Caco-2 (cell line): ENCODE results near the gene RBM33. TPM values are rescaled to one million over a fixed set of nuclear protein-coding genes. Genes with fewer than 3 reads are reported as not detected.

Experiments
- BruUV-seq: library from RNA; stranded (reverse); fragments of 400-500 nt; replicated peaks from 2 replicates; lab custom pipeline; 2021; lab: Mats Ljungman, UMichigan
- CTCF ChIA-PET: fragments of 300-600 bp; sonication (Branson Sonifier 250); formaldehyde crosslinking; loops from one replicate; lab custom pipeline; 2022; ENCODE audit warnings: antibody characterized with exemption; lab: Charles Lee
- POLR2A ChIA-PET: fragments of 300-600 bp; sonication (Branson Sonifier 250); formaldehyde crosslinking; loops from one replicate; lab custom pipeline; 2022; ENCODE audit warnings: antibody characterized with exemption; lab: Charles Lee
- DNase-seq, 2 experiments: peaks; one replicate each; pipeline versions ENCODE4 v3.0.0 to v3.0.0-alpha.2; 2020 to 2022
- H3K27me3 ChIP-seq: replicated peaks from 2 replicates; pipeline ENCODE4 v1.6.0; 2011; ENCODE audit warnings: low read length; ENCODE audit not compliant: control insufficient read depth, insufficient read depth
- H3K36me3 ChIP-seq: 2 replicates; pipeline ENCODE4 v1.5.1; 2011; ENCODE audit warnings: low read length; ENCODE audit not compliant: control insufficient read depth, insufficient read depth
- H3K4me1 ChIP-seq: fragments of 250-450 bp; sonication (Bioruptor Pico); 2 replicates; pipeline ENCODE4 v1.5.1; 2020; ENCODE audit warnings: mild to moderate bottlenecking
- H3K4me3 ChIP-seq: 2 replicates; pipeline ENCODE4 v1.5.1; 2011; ENCODE audit warnings: low read depth, mild to moderate bottlenecking, control low read depth, low read length
- H3K9me3 ChIP-seq: fragments of 250-450 bp; sonication (Bioruptor Pico); 2 replicates; pipeline ENCODE4 v1.5.1; 2020; ENCODE audit warnings: mild to moderate bottlenecking, moderate library complexity
- H3K27ac Mint-ChIP-seq: one replicate; pipeline ENCODE4 v1.8.0; 2022; ENCODE audit warnings: mixed read lengths; ENCODE audit not compliant: unreplicated experiment
- H3K27me3 Mint-ChIP-seq: one replicate; pipeline ENCODE4 v1.8.0; 2022; ENCODE audit warnings: mixed read lengths; ENCODE audit not compliant: insufficient read depth, unreplicated experiment
- H3K36me3 Mint-ChIP-seq: one replicate; pipeline ENCODE4 v1.8.0; 2022; ENCODE audit warnings: mild to moderate bottlenecking, mixed read lengths; ENCODE audit not compliant: insufficient read depth, unreplicated experiment
- H3K4me1 Mint-ChIP-seq: one replicate; pipeline ENCODE4 v1.8.0; 2022; ENCODE audit warnings: low read depth, mixed read lengths; ENCODE audit not compliant: unreplicated experiment
- H3K4me3 Mint-ChIP-seq: one replicate; pipeline ENCODE4 v1.8.0; 2022; ENCODE audit warnings: mild to moderate bottlenecking, moderate library complexity, mixed read lengths; ENCODE audit not compliant: unreplicated experiment
- H3K9me3 Mint-ChIP-seq: one replicate; pipeline ENCODE4 v1.8.0; 2022; ENCODE audit warnings: mixed read lengths; ENCODE audit not compliant: unreplicated experiment
- CTCF ChIP-seq, 2 experiments: fragments of 200-600 bp in 1 of 2; IDR thresholded peaks; 1 replicate in 1 of 2; 2 replicates in 1 of 2; pipeline versions ENCODE4 v1.5.1 to v1.8.0; 2011 to 2022; ENCODE audit warnings: antibody characterized with exemption in 1 of 2, control low read depth in 1 of 2, inconsistent platforms in 1 of 2, low read depth in 1 of 2, low read length in 1 of 2, mild to moderate bottlenecking in 1 of 2, moderate library complexity in 1 of 2; ENCODE audit not compliant: insufficient read depth in 1 of 2, severe bottlenecking in 1 of 2, unreplicated experiment in 1 of 2
- intact Hi-C: fragments of 100-400 bp; cut with micrococcal nuclease; formaldehyde crosslinking; loops from one replicate; pipeline ENCODE4 v1.10.0; 2022; ENCODE audit not compliant: unreplicated experiment
- total RNA-seq: library from RNA; stranded (reverse); gene quantifications from 2 replicates; pipeline ENCODE4 v1.2.3, GENCODE V29; 2022

The RBM33 gene
- total RNA-seq, 1 experiment from 2014 or later = 82.8 TPM

DNA sequence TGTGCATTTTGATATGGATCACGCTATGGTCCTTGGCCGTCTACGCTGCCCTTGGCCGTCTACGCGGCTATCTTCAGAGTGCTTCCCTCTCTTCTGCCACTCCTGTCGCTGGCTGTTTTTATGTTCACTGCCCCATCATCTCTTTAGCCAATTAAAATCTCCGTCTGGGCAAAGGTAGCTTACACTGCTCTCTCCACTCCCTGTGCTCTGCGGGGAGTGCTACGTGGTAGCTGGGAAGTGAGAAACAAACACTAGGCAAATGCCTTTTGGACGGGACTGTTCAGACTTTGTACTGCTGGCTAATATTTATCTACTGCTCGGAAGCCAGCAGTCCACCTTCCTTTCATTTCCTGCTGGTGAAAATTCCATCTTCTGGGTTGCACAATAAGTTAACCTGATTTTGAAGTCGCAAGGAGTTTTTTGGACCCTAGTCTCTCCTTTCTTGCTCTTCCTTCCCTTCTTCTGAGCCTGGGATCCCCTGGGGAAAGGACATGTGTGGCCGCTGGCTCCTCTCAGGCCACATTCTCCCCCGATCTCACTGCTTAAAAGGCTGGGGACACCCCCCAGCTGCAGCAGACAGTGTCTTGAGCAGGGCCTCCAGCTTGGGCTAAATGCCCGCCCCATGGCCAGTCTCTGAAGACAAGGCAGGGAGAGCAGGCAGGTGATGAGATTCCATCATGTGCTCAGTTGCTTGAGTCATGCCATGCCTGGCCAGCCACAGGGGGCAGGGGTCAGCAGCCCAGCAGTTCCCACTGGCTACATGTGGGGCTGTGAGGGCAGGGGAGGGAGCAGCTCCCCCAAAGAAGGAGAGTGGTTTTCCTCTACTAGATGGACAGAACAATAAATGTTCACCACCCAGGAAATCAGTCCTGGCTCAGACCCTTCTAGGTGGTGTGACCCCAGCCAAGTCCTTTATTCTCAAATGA is 25.5 kb upstream of the RBM33 start:
- Mint-ChIP-seq H3K27ac (peak overlapping the region; percentile 95), H3K27me3 (no peaks in the 10 kb centered on the region), H3K9me3 (peaks cover 11% of the 10 kb centered on the region), H3K4me3 (peak overlapping the region; percentile 70), H3K36me3 (peaks cover 29% of the 10 kb centered on the region), H3K4me1 (peaks cover 19% of the 10 kb centered on the region)
- DNase-seq = peak; percentile 91 to 96
- H3K36me3 ChIP-seq = no peaks in the 10 kb centered on the region
- CTCF ChIA-PET = interaction anchor here (0.7 to 3.6 kb wide), 7 partner anchors 12 to 274 kb away, joined by 3 to 43 read pairs (median 3); partner anchors contain the start of gene RBM33
- H3K4me3 ChIP-seq = peak overlapping the region; percentile 15; the same call in 1 of the 2 replicates
- BruUV-seq = TSS peak; percentile 96
- POLR2A ChIA-PET = interaction anchor here (0.6 to 1.3 kb wide), 7 partner anchors 11 to 43 kb away, joined by 3 to 17 read pairs (median 3); partner anchors contain the start of gene RBM33
- intact Hi-C loops = loop anchor here (1.0 kb wide), 2 partner anchors 21 to 25 kb away; partner anchors contain the start of gene RBM33
- no peaks in the 10 kb centered on the region for H3K27me3 ChIP-seq
- no peaks in the 10 kb centered on the region for H3K9me3 ChIP-seq
- H3K4me1 ChIP-seq = peaks cover 33% of the 10 kb centered on the region
- TF ChIP-seq CTCF (IDR thresholded peaks at IDR 0.05; ENCODE audit: insufficient read depth in 1 of 2, low read depth in 1 of 2, low read length in 1 of 2, severe bottlenecking in 1 of 2, unreplicated experiment in 1 of 2) = peak; percentile 21 to 35

DNA sequence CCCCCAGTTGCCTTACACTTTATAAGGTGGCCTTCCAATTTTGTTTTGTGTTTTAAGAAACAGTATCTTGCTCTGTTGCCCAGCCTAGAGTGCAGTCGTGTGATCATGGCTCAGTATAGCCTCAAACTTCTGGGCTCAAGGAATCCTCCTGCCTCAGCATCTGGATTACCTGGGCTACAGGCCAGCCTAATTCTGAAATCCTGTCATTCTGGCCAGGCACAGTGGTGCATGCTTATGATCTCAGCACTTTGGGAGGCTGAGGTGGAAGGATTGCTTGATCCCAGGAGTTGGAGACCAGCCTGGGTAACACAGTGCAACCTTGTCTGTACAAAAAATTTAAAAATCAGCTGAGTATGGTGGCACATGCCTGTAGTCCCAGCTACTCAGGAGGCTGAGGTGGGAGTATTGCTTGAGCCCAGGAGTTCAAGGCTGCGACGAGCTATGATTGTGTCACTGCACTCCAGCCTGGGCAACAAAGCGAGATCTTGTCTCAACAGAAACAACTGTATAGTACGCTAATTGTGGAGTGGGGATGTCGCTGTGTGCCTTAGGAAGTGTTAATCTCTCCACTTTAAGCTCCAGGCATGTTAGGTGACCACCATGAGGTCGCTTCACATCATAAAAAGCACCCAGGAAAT is 24.7 kb upstream of the RBM33 start:
- TF ChIP-seq CTCF (IDR thresholded peaks at IDR 0.05; ENCODE audit: insufficient read depth in 1 of 2, low read depth in 1 of 2, low read length in 1 of 2, severe bottlenecking in 1 of 2, unreplicated experiment in 1 of 2) = no peak
- DNase-seq = no peak
- no peaks in the 10 kb centered on the region for H3K27me3 Mint-ChIP-seq
- H3K9me3 Mint-ChIP-seq = peaks cover 9% of the 10 kb centered on the region
- Histone ChIP-seq H3K4me1 (peaks cover 33% of the 10 kb centered on the region), H3K4me3 (no peak overlapping the region), H3K9me3 (no peaks in the 10 kb centered on the region), H3K27me3 (no peaks in the 10 kb centered on the region), H3K36me3 (no peaks in the 10 kb centered on the region)
- peak overlapping the region; percentile 70 for H3K4me3 Mint-ChIP-seq
- intact Hi-C loops = loop anchor here (1.0 kb wide), 1 partner anchor 25 kb away; the partner anchor contains the start of gene RBM33
- ChIA-PET CTCF (interaction anchor here (1.6 to 3.6 kb wide), 2 partner anchors 21 to 25 kb away, joined by 10 to 43 read pairs; partner anchors contain the start of gene RBM33), POLR2A (interaction anchor here (1.1 kb wide), 1 partner anchor 16 kb away, joined by 3 read pairs; no protein-coding TSS in a partner anchor)
- no TSS peak for BruUV-seq
- H3K4me1 Mint-ChIP-seq = peaks cover 19% of the 10 kb centered on the region
- H3K36me3 Mint-ChIP-seq = peaks cover 26% of the 10 kb centered on the region
- peak overlapping the region; percentile 95 for H3K27ac Mint-ChIP-seq

GRCh38 chr7:155620497-155620896 is 24.0 kb upstream of the RBM33 start:
- H3K36me3 Mint-ChIP-seq = peaks cover 19% of the 10 kb centered on the region
- Histone ChIP-seq H3K4me3 (no peak overlapping the region), H3K4me1 (peaks cover 33% of the 10 kb centered on the region), H3K36me3 (no peaks in the 10 kb centered on the region), H3K9me3 (no peaks in the 10 kb centered on the region), H3K27me3 (no peaks in the 10 kb centered on the region)
- peak overlapping the region; percentile 95 for H3K27ac Mint-ChIP-seq
- intact Hi-C loops = no loop called here
- POLR2A ChIA-PET = no interaction called here
- CTCF ChIA-PET = interaction anchor here (3.6 kb wide), 1 partner anchor 22 kb away, joined by 43 read pairs; no protein-coding TSS in a partner anchor
- TF ChIP-seq CTCF (IDR thresholded peaks at IDR 0.05; ENCODE audit: insufficient read depth in 1 of 2, low read depth in 1 of 2, low read length in 1 of 2, severe bottlenecking in 1 of 2, unreplicated experiment in 1 of 2) = no peak
- peaks cover 19% of the 10 kb centered on the region for H3K4me1 Mint-ChIP-seq
- H3K9me3 Mint-ChIP-seq = peaks cover 1% of the 10 kb centered on the region
- no peak overlapping the region for H3K4me3 Mint-ChIP-seq
- no peak for DNase-seq
- H3K27me3 Mint-ChIP-seq = no peaks in the 10 kb centered on the region
- BruUV-seq = no TSS peak
